GM23338 (cell line): ENCODE data around the gene SCG3. TPM values are rescaled to one million over a fixed set of nuclear protein-coding genes. Genes with fewer than 3 reads are reported as not detected.

ENCODE experiments used
- ATAC-seq: fragments of 200-7000 bp; cut with Tn5 transposase; 3 replicates; pipeline ENCODE4 v1.9.1; 2020
- DNase-seq: peaks from one replicate; pipeline ENCODE4 v3.0.0-alpha.2; 2015; ENCODE audit warnings: low spot score
- H2AFZ ChIP-seq: fragments of 200-600 bp; sonication (generic); 2 replicates; pipeline ENCODE4 v1.8.0; 2016; ENCODE audit warnings: antibody characterized with exemption, mild to moderate bottlenecking, moderate library complexity
- H3F3A ChIP-seq: fragments of 200-600 bp; sonication (generic); replicated peaks from 2 replicates; pipeline ENCODE4 v1.8.0; 2017; ENCODE audit warnings: antibody characterized with exemption, mixed run types, low read depth
- H3K27ac ChIP-seq: fragments of 200-600 bp; sonication (generic); 2 replicates; pipeline ENCODE4 v1.6.1; 2016; ENCODE audit warnings: low read depth
- H3K27me3 ChIP-seq: fragments of 200-600 bp; sonication (generic); 2 replicates; pipeline ENCODE4 v1.8.0; 2016; ENCODE audit warnings: mild to moderate bottlenecking, mixed run types, moderate library complexity; ENCODE audit not compliant: insufficient read depth
- H3K36me3 ChIP-seq: fragments of 200-600 bp; sonication (generic); 2 replicates; pipeline ENCODE4 v1.8.0; 2016; ENCODE audit warnings: mild to moderate bottlenecking; ENCODE audit not compliant: insufficient read depth
- H3K4me1 ChIP-seq: fragments of 200-600 bp; sonication (generic); 2 replicates; pipeline ENCODE4 v1.8.0; 2016; ENCODE audit warnings: mild to moderate bottlenecking, moderate library complexity; ENCODE audit not compliant: insufficient read depth
- H3K4me2 ChIP-seq: fragments of 200-600 bp; sonication (generic); 2 replicates; pipeline ENCODE4 v1.7.1; 2017; ENCODE audit warnings: mixed run types
- H3K4me3 ChIP-seq: fragments of 200-600 bp; sonication (generic); 2 replicates; pipeline ENCODE4 v1.6.1; 2016; ENCODE audit warnings: mixed run types
- H3K79me2 ChIP-seq: fragments of 200-600 bp; sonication (generic); replicated peaks from 2 replicates; pipeline ENCODE4 v1.8.0; 2017; ENCODE audit warnings: mild to moderate bottlenecking; ENCODE audit not compliant: insufficient read depth
- H3K9me2 ChIP-seq: fragments of 200-600 bp; sonication (generic); 2 replicates; pipeline ENCODE4 v1.8.0; 2017; ENCODE audit not compliant: insufficient read depth
- H4K20me1 ChIP-seq: fragments of 200-600 bp; sonication (generic); replicated peaks from 2 replicates; pipeline ENCODE4 v1.8.0; 2017; ENCODE audit warnings: mild to moderate bottlenecking; ENCODE audit not compliant: insufficient read depth
- H3K27ac Mint-ChIP-seq: 2 replicates; pipeline ENCODE4 v1.8.0; 2020; ENCODE audit warnings: inconsistent platforms, mild to moderate bottlenecking, moderate library complexity, mixed read lengths
- H3K27me3 Mint-ChIP-seq: 3 replicates; pipeline ENCODE4 v1.8.0; 2022; ENCODE audit warnings: low read depth, mild to moderate bottlenecking, moderate library complexity, mixed read lengths, inconsistent platforms; ENCODE audit not compliant: insufficient read depth, poor library complexity
- H3K36me3 Mint-ChIP-seq: 3 replicates; pipeline ENCODE4 v1.8.0; 2021; ENCODE audit warnings: low read depth, mild to moderate bottlenecking, inconsistent platforms, moderate library complexity, mixed read lengths
- H3K4me1 Mint-ChIP-seq: 3 replicates; pipeline ENCODE4 v1.8.0; 2020; ENCODE audit warnings: mild to moderate bottlenecking, inconsistent platforms, mixed read lengths
- H3K4me3 Mint-ChIP-seq: 3 replicates; pipeline ENCODE4 v1.8.0; 2021; ENCODE audit warnings: moderate library complexity, mild to moderate bottlenecking, inconsistent platforms, mixed read lengths
- H3K9me3 Mint-ChIP-seq: 3 replicates; pipeline ENCODE4 v1.8.0; 2020; ENCODE audit warnings: moderate library complexity, mild to moderate bottlenecking, inconsistent platforms, mixed read lengths
- CREB1 ChIP-seq: fragments of 250-450 bp; sonication (Bioruptor Pico); IDR thresholded peaks from 2 replicates; pipeline ENCODE4 v1.5.0; 2020; ENCODE audit warnings: low read depth, mild to moderate bottlenecking, moderate library complexity
- CTCF ChIP-seq, 2 experiments: fragments of 200-600 bp in 1 of 2; sonication (generic) in 1 of 2; conservative IDR thresholded peaks; 2 replicates each; pipeline versions ENCODE4 v1.5.1 to v1.6.1; 2016 to 2017; ENCODE audit warnings: antibody characterized with exemption in 2 of 2, low read depth in 2 of 2, mild to moderate bottlenecking in 2 of 2, moderate library complexity in 1 of 2
- ETS1 ChIP-seq: IDR thresholded peaks from 2 replicates; pipeline ENCODE4 v1.6.1; 2016; ENCODE audit warnings: antibody characterized with exemption
- EZH2 ChIP-seq: fragments of 200-600 bp; sonication (generic); IDR thresholded peaks from one replicate; pipeline ENCODE4 v1.8.0; 2017; ENCODE audit warnings: antibody characterized with exemption, mild to moderate bottlenecking, low read depth; ENCODE audit not compliant: unreplicated experiment
- EZH2phosphoT487 ChIP-seq: fragments of 200-600 bp; sonication (generic); IDR thresholded peaks from one replicate; pipeline ENCODE4 v1.8.1; 2018; ENCODE audit warnings: antibody characterized with exemption; ENCODE audit not compliant: unreplicated experiment
- JUNB ChIP-seq: IDR thresholded peaks from one replicate; pipeline ENCODE4 v1.6.1; 2016; ENCODE audit warnings: antibody characterized with exemption; ENCODE audit not compliant: unreplicated experiment
- NANOG ChIP-seq: IDR thresholded peaks from 2 replicates; pipeline ENCODE4 v1.6.1; 2016; ENCODE audit warnings: antibody characterized with exemption, borderline replicate concordance
- POLR2AphosphoS5 ChIP-seq: IDR thresholded peaks from 2 replicates; pipeline ENCODE4 v1.6.1; 2016; ENCODE audit warnings: antibody characterized with exemption, low read depth
- REST ChIP-seq: IDR thresholded peaks from one replicate; pipeline ENCODE4 v1.6.1; 2018; ENCODE audit warnings: antibody characterized with exemption; ENCODE audit not compliant: unreplicated experiment
- STAT1 ChIP-seq: IDR thresholded peaks from one replicate; pipeline ENCODE4 v1.6.1; 2016; ENCODE audit warnings: antibody characterized with exemption; ENCODE audit not compliant: unreplicated experiment
- ZNF114 ChIP-seq: fragments of 250-450 bp; sonication (Bioruptor Pico); IDR thresholded peaks from 2 replicates; pipeline ENCODE4 v1.5.0; 2020; ENCODE audit warnings: mild to moderate bottlenecking, moderate library complexity
- ZNF331 ChIP-seq: fragments of 250-450 bp; sonication (Bioruptor Pico); IDR thresholded peaks from 2 replicates; pipeline ENCODE4 v1.5.0; 2020; ENCODE audit warnings: low read depth, mild to moderate bottlenecking, moderate library complexity
- ZNF462 ChIP-seq: fragments of 250-450 bp; sonication (Bioruptor Pico); IDR thresholded peaks from 2 replicates; pipeline ENCODE4 v1.5.0; 2020; ENCODE audit warnings: mild to moderate bottlenecking, moderate library complexity
- polyA plus RNA-seq: library from polyadenylated mRNA; unstranded; fragments of >200 nt; fragmentation: Nextera tagmentation; extraction: Ambion mirVana; gene quantifications from 2 replicates; pipeline ENCODE4 v1.2.1, GENCODE V29; 2016
- total RNA-seq: library from RNA; depleted of rRNA; stranded (reverse); fragments of >200 nt; shearing (Covaris generic); gene quantifications from 2 replicates; pipeline ENCODE4 v1.2.3, GENCODE V29; 2014

The SCG3 gene
- total and polyA plus RNA-seq, 2 experiments from 2014 or later = 44.2 to 99.5 TPM

DNA sequence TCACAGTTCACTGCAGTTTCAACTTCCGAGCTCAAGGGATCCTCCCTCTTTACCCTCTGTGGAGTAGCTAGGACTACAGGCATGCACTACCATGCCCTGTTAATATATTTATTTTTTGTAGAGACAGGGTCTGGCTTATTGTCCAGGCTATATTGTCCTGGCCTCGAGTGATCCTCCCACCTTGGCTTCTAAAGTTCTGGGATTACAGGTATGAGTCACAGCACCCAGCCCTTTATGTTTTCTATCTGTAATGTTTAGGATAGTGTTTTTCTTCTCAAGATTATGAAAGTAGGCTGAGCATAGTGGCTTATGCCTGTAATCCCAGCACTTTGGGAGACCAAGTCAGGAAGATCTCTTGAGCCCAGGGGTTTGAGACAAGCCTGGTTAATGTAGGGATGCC, 11.9 kb upstream of the SCG3 start:
- H3K9me3 Mint-ChIP-seq = no peaks in the 10 kb centered on the region
- Histone ChIP-seq H3K36me3 (no peaks in the 10 kb centered on the region), H2AFZ (no peak overlapping the region), H3K27ac (no peak overlapping the region), H3K4me3 (no peak overlapping the region), H3K4me1 (peaks cover 7% of the 10 kb centered on the region; the same call in 1 of the 2 replicates), H3K4me2 (no peak overlapping the region), H3F3A (no peaks in the 10 kb centered on the region), H3K27me3 (no peaks in the 10 kb centered on the region), H3K9me2 (peaks cover 4% of the 10 kb centered on the region; the same call in 1 of the 2 replicates), H4K20me1 (no peaks in the 10 kb centered on the region), H3K79me2 (no peaks in the 10 kb centered on the region)
- H3K4me1 Mint-ChIP-seq = peaks cover 14% of the 10 kb centered on the region
- DNase-seq = no peak
- H3K27me3 Mint-ChIP-seq = peaks cover 2% of the 10 kb centered on the region
- H3K4me3 Mint-ChIP-seq = no peak overlapping the region
- H3K27ac Mint-ChIP-seq = no peak overlapping the region
- H3K36me3 Mint-ChIP-seq = no peaks in the 10 kb centered on the region
- TF ChIP-seq POLR2AphosphoS5 (no peak), ZNF331 (no peak), ETS1 (no peak), JUNB (no peak), EZH2phosphoT487 (no peak), ZNF462 (CRISPR knock-in tag) (no peak), NANOG (no peak), EZH2 (no peak), ZNF114 (CRISPR knock-in tag) (no peak), STAT1 (no peak), REST (no peak), CREB1 (no peak), CTCF (conservative IDR thresholded peaks at IDR 0.05; ENCODE audit: low read depth in 2 of 2) (no peak)
- ATAC-seq = no peak
